AG20443 (cell line): ENCODE data around the gene NDUFS2.
"Not testable (repeated sequence)": the region's sequence is repeated elsewhere in the genome, so short reads cannot be mapped to it uniquely, and the experiment has no call there.

Source experiments
- DNase-seq: peaks from one replicate; pipeline ENCODE4 v3.0.0; 2012; ENCODE audit warnings: low spot score, mixed read lengths

The NDUFS2 gene

DNA sequence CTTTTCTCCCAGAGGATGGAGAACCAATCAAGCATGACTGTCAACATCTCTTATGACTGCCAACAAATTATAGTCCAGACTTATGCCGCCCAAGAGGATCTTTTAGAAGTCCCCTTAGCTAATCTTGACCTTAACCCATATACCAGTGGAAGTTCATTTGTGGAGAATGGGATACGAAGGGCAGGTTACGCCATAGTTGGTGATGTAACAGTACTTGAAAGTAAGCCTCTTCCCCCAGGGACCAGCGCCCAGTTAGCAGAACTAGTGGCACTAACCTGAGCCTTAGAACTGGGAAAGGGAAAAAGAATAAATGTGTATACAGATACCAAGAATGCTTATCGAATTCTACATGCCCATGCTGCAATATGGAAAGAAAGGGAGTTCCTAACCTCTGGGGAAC lies 53.1 kb downstream of the NDUFS2 start:
- not testable (repeated sequence) for DNase-seq

DNA sequence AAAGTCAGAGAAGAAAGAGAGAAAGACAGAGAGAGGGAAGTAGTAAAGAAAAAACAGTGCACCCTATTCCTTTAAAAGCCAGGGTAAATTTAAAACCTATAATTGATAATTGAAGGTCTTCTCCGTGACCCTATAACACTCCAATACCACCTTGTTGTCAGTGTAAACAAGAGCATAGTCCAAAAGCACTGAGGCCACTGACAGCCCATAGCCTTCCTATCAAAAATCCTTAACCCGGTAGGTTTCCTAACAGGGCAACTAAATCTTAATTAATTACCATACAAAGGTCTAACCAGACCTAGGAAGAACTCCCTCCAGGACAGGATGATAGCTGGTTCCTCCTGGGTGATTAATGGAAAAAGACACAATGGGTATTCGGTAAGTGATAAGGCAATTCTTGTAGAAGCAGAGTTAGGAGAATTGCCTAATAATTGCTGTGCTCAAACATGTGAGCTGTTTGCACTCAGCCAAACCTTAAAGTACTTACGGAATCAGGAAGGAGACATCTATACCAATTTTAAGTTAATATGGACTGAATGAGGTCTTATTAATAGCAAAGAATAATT lies 53.9 kb downstream of the NDUFS2 start:
- DNase-seq: not testable (repeated sequence)

DNA sequence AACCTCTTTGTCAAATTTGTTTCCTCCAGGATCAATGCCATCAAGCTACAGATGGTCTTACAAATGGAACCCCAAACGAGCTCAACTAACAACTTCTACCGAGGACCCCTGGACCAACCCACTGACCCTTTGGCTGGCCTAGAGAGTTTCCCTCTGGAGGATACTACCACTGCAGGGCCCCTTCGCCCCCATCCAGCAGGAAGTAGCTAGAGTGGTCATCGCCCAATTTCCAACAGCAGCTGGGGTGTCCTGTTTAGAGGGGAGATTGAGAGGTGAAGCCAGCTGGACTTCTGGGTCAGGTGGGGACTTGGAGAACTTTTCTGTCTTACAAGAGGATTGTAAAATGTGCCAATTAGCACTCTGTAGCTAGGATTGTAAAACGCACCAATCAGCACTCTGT lies 54.9 kb downstream of the NDUFS2 start:
- not testable (repeated sequence) for DNase-seq

DNA sequence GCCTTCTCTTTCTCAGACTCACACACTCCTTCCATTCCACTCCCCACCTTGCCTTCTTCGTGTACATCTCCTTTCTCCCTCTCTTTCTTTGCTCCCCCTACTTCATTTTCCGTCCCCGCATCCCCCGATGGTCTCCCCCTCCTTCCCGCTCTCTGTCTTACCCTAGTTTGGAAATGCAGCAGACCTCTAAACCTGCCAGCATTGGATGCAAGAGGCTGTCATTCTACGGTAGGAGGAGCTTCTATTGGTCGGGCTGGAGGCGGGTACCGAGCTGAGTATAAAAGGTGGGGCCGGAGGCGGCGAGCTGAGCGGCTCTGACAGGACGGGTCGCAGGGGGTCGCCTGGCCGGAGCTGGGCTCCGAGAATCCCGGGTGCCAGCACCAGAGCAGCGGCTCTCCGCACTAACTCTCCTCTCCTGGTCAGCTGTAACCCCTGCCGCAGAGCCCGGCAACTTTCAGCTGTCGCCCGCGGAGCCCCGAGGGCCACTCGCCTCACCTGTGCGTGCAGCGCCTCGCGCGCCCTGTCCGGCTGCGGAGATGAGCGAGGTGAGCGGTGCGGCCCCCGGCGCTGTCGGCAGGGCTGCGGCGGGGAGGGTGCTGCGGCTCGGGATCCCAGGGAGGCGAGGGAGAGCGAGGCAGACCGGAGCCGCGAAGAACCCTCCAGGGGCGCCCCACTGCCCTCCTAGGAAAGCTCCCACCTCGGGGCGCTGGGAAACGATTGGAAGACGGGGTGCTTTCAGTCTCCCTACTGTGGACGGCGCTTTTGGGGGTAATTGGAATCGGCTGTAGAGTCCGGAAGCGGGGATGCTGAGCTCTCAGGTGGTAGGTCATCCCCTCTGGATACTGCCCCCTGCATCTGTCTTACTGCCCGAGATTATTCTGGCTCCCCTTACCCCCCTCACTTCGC lies 56.5 kb downstream of the NDUFS2 start, which contains the start of gene PCP4L1:
Gene PCP4L1, plus strand, starts transcription at position 307 of the 906 bp plus-strand sequence. Its CDS starts 230 bp downstream, at position 537.
- DNase-seq: peak; percentile 75

DNA sequence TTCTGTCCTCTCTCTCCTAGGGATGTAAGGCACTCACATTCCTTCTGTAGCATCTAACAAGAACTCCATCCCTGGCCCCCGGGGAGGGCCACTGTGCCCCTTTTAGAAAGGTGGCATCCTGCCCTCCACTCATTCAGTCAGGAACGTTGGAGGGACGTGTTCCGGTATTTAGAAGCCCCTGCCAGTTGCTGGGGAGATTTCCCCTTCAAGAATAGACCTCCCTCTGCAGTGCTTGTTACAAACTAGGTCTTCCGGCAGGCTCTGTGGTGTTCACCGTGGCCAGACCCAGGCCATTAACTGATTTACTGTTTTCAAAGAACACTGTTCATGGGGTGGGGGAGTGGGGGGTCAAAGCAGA lies 57.2 kb downstream of the NDUFS2 start:
- no peak for DNase-seq

DNA sequence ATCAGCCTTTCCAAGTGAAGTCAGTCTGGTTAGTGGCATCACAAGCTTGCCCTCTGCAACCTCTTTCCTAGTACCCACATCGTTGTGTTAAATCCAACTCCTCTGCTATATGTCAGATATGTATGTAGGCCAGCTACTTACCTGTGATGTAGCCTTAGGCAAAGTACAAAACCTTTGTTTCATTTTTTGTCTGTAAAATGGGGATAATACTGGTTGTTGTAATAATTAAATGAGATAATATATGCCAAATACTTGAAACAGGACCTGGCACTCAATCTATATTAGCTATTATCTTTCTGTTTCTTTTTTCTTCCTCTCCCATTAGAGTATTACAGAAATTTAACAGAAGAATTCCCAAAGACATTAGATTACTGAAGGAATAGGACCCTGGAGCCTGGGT lies 57.6 kb downstream of the NDUFS2 start:
- DNase-seq: no peak

- DNase-seq: no peak
These were observed 58.5 kb downstream of the NDUFS2 start for GRCh38 chr1:161260376-161261260.

GRCh38 chr1:161261261-161262235 lies 59.4 kb downstream of the NDUFS2 start:
- DNase-seq: no peak
